A673 (cell line): Measurements from ENCODE around the gene SULT1A1. TPM values are rescaled to one million over a fixed set of nuclear protein-coding genes. Genes with fewer than 3 reads are reported as not detected.
A peak's percentile ranks its signal among the peaks of the same experiment; 100 is the strongest.
"Not testable (repeated sequence)": the region's sequence is repeated elsewhere in the genome, so short reads cannot be mapped to it uniquely, and the experiment has no call there.

Source experiments
- BruUV-seq: library from RNA; stranded (reverse); fragments of 400-500 nt; replicated peaks from 2 replicates; lab custom pipeline; 2021; lab: Mats Ljungman, UMichigan
- CTCF ChIA-PET: fragments of 300-600 bp; sonication (Branson Sonifier 250); formaldehyde crosslinking; loops from one replicate; lab custom pipeline; 2022; ENCODE audit warnings: antibody characterized with exemption; lab: Charles Lee
- POLR2A ChIA-PET: fragments of 300-600 bp; sonication (Branson Sonifier 250); formaldehyde crosslinking; loops from one replicate; lab custom pipeline; 2022; ENCODE audit warnings: antibody characterized with exemption; ENCODE audit not compliant: low non-redundant PET; lab: Charles Lee
- DNase-seq: peaks from one replicate; pipeline ENCODE4 v3.0.0-alpha.2; 2015; ENCODE audit warnings: low spot score
- H3K27ac ChIP-seq: fragments of 200-600 bp; sonication (generic); 2 replicates; pipeline ENCODE4 v1.5.1; 2016; ENCODE audit warnings: mixed run types, low read depth, mild to moderate bottlenecking, mixed read lengths, antibody characterized with exemption, low read length; ENCODE audit not compliant: poor library complexity, severe bottlenecking
- H3K27me3 ChIP-seq: fragments of 200-600 bp; sonication (generic); replicated peaks from 2 replicates; pipeline ENCODE4 v1.6.1; 2017; ENCODE audit warnings: mixed run types, low read depth, mild to moderate bottlenecking, mixed read lengths, antibody characterized with exemption, low read length; ENCODE audit not compliant: insufficient read depth, poor library complexity
- H3K36me3 ChIP-seq: fragments of 200-600 bp; sonication (generic); 2 replicates; pipeline ENCODE4 v1.6.1; 2016; ENCODE audit warnings: mixed run types, mild to moderate bottlenecking, mixed read lengths, antibody characterized with exemption, low read length; ENCODE audit not compliant: insufficient read depth, poor library complexity, severe bottlenecking
- H3K4me1 ChIP-seq: fragments of 200-600 bp; sonication (generic); 2 replicates; pipeline ENCODE4 v1.6.1; 2017; ENCODE audit warnings: mixed run types, mild to moderate bottlenecking, mixed read lengths, antibody characterized with exemption, low read length; ENCODE audit not compliant: insufficient read depth, poor library complexity, severe bottlenecking
- H3K4me3 ChIP-seq: fragments of 200-600 bp; sonication (generic); 2 replicates; pipeline ENCODE4 v1.5.1; 2016; ENCODE audit warnings: low read depth, mixed run types, mild to moderate bottlenecking, mixed read lengths, low read length; ENCODE audit not compliant: poor library complexity, severe bottlenecking
- H3K9me3 ChIP-seq: fragments of 200-600 bp; sonication (generic); 2 replicates; pipeline ENCODE4 v1.6.1; 2016; ENCODE audit warnings: mixed run types, low read depth, mild to moderate bottlenecking, mixed read lengths, antibody characterized with exemption, low read length; ENCODE audit not compliant: poor library complexity, severe bottlenecking
- EZH2 ChIP-seq: fragments of 200-600 bp; sonication (generic); IDR thresholded peaks from 2 replicates; pipeline ENCODE4 v1.6.1; 2017; ENCODE audit warnings: borderline replicate concordance, low read depth, mild to moderate bottlenecking, mixed read lengths, antibody characterized with exemption, low read length; ENCODE audit not compliant: poor library complexity, severe bottlenecking
- intact Hi-C: fragments of 100-400 bp; cut with micrococcal nuclease; formaldehyde crosslinking; loops from one replicate; pipeline ENCODE4 v1.10.0; 2022; ENCODE audit not compliant: unreplicated experiment
- total RNA-seq: library from RNA; stranded (reverse); gene quantifications from 2 replicates; pipeline ENCODE4 v1.2.3, GENCODE V29; 2021
- TF ChIP-seq, protein P1 (sequence below): fragments of 300-800, 200-600 bp; sonication (generic); conservative IDR thresholded peaks from 2 replicates; pipeline ENCODE4 v1.5.1; 2017; ENCODE audit warnings: low read depth, mild to moderate bottlenecking, antibody characterized with exemption, low read length, moderate library complexity, mixed read lengths

SULT1A1 gene
- total RNA-seq, 1 experiment from 2014 or later: 8.9 TPM

- intact Hi-C loops, H3K27me3 ChIP-seq, CTCF ChIA-PET, H3K4me1 ChIP-seq, H3K27ac ChIP-seq, H3K4me3 ChIP-seq, DNase-seq, POLR2A ChIA-PET, BruUV-seq, H3K36me3 ChIP-seq, H3K9me3 ChIP-seq: not testable (repeated sequence)
These were observed 4.1 kb upstream of the SULT1A1 start for GRCh38 chr16:28613912-28614311.

DNA sequence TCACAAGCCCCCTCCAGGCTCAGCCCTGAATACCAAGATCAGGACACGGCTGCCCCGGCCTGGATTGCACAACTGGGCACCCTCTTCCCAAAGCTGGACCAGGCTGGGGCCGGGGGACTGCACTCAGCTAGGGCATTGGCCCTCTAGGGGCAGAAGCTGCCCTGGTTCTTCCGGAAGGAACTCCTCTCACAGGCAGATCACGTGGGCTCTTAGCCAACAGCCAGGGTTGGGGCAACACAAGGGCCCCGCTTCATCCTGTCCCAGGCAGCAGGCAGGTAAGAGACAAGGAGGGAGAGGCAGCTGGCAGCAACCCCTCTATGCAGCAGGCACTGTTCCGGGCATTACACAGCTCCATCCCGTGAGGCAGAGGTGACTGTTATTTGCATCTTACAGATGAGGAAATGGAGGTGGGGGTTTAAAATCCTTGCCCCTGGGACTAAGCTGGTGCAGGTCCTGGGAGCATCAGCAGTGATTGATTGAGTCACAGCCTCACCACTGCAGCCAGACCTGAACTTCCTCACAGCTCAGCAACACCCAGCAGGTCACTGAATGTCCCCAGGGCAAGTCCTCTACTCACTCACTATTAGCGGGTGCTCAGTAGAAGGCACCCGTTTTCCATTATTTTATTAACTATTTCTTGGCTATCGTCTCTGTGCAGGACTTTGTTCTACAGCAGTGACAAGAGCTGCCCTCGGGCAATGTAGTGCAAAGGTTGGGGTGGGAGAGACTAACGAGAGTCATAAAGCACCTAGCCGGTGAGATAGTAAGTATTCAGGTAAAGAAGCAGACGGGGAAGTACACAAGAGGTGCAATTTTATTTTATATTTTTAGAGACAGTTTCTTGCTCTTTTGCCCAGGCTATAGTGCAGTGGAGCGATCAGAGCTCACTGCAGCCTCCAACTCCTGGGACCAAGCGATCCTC, 2.8 kb upstream of the SULT1A1 start:
- H3K27me3 ChIP-seq, H3K36me3 ChIP-seq, CTCF ChIA-PET, H3K9me3 ChIP-seq, DNase-seq, POLR2A ChIA-PET, H3K27ac ChIP-seq, H3K4me1 ChIP-seq, BruUV-seq, intact Hi-C loops, H3K4me3 ChIP-seq: not testable (repeated sequence)

DNA sequence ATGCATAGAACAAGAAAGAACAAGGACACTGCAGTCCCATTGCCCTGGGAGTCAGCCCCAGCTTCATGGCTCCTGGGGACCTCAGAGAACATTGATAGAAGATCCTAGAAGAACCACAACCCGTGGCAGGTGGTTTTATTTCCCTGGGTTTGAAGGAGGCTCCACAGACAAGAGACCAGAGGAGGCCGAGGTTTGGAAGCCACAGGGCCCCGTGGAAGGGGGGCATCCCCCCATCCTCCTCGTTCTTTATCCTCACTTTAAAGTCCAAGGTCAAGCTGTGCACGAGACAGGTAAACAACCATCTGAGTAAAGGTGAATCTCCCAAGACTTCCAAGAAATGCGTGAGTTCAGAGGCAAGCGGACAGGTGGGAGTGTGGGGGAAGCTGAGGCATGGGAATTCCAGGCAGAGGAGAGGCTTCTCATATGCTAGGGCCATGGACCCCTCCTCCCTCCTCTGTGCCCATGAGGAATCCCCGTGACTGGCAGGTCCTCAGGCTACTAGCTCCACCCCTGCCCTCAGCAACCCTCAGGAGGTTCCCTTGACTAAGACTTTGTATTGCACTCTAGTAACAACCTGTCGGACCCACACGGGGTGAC, 849 bp upstream of the SULT1A1 start:
- H3K9me3 ChIP-seq: no peaks in the 10 kb centered on the region
- no peaks in the 10 kb centered on the region for H3K36me3 ChIP-seq
- BruUV-seq: no TSS peak
- H3K4me3 ChIP-seq: no peak overlapping the region
- no peak overlapping the region for H3K27ac ChIP-seq
- ChIA-PET POLR2A (no interaction called here), CTCF (interaction anchor here (0.6 kb wide), 1 partner anchor 40 kb away, joined by 3 read pairs; no protein-coding TSS in a partner anchor)
- DNase-seq: no peak
- no peaks in the 10 kb centered on the region for H3K4me1 ChIP-seq
- H3K27me3 ChIP-seq: no peaks in the 10 kb centered on the region
- intact Hi-C loops: no loop called here
- no peak for TF ChIP-seq EZH2
- TF ChIP-seq, protein P1, sequence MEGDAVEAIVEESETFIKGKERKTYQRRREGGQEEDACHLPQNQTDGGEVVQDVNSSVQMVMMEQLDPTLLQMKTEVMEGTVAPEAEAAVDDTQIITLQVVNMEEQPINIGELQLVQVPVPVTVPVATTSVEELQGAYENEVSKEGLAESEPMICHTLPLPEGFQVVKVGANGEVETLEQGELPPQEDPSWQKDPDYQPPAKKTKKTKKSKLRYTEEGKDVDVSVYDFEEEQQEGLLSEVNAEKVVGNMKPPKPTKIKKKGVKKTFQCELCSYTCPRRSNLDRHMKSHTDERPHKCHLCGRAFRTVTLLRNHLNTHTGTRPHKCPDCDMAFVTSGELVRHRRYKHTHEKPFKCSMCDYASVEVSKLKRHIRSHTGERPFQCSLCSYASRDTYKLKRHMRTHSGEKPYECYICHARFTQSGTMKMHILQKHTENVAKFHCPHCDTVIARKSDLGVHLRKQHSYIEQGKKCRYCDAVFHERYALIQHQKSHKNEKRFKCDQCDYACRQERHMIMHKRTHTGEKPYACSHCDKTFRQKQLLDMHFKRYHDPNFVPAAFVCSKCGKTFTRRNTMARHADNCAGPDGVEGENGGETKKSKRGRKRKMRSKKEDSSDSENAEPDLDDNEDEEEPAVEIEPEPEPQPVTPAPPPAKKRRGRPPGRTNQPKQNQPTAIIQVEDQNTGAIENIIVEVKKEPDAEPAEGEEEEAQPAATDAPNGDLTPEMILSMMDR: no peak

- H3K27me3 ChIP-seq, H3K36me3 ChIP-seq, CTCF ChIA-PET, H3K27ac ChIP-seq, POLR2A ChIA-PET, H3K4me1 ChIP-seq, BruUV-seq, H3K9me3 ChIP-seq, intact Hi-C loops, DNase-seq: not testable (repeated sequence)
- H3K4me3 ChIP-seq: peak overlapping the region; percentile 15
These were observed 812 bp downstream of the SULT1A1 start for GRCh38 chr16:28608867-28609596.

DNA sequence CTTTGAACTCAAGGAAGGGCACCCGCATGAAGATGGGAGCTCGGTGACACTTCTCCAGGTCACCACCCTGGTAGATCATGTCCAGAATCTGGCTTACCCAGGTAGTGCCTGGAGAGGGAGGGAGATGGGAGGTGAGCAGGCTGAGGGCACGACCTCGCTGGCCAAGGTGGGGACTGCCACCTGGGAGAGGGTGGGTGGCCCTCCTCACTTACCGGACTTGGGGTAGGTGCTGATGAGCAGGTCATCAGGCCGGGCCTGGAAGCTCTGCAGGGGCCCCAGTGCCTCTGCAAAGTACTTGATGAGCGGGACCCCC, 1.4 kb downstream of the SULT1A1 start:
- intact Hi-C loops, DNase-seq, H3K9me3 ChIP-seq, POLR2A ChIA-PET, BruUV-seq, H3K4me1 ChIP-seq, H3K4me3 ChIP-seq, H3K27ac ChIP-seq, CTCF ChIA-PET, H3K27me3 ChIP-seq, H3K36me3 ChIP-seq: not testable (repeated sequence)

- intact Hi-C loops, POLR2A ChIA-PET, CTCF ChIA-PET, DNase-seq, H3K27me3 ChIP-seq, H3K36me3 ChIP-seq, H3K4me1 ChIP-seq, H3K27ac ChIP-seq, H3K9me3 ChIP-seq, BruUV-seq, H3K4me3 ChIP-seq: not testable (repeated sequence)
These were observed 2.0 kb downstream of the SULT1A1 start for GRCh38 chr16:28607681-28608495.
